ENCODE measurements around the gene EXOC6B. TPM values are rescaled to one million over a fixed set of nuclear protein-coding genes. Genes with fewer than 3 reads are reported as not detected.

Gene EXOC6B
- total and polyA plus RNA-seq, 10 of the 15 experiments (the other 5 are each of a cell fraction or from before 2014, with no cell fraction given) = 0.23 to 2.2 (median 1.2) TPM

GRCh38 chr2:72141032-72141645 lies 684.7 kb downstream of the EXOC6B start:
- H4K20me1 ChIP-seq (ENCODE audit: control insufficient read depth, insufficient read depth) = no peaks in the 10 kb centered on the region
- no peaks in the 10 kb centered on the region for H3K79me2 ChIP-seq (ENCODE audit: control insufficient read depth, insufficient read depth, low read length)
- DNase-seq (ENCODE audit: low read depth, low spot score) = no peak
- no peaks in the 10 kb centered on the region for H3K4me1 ChIP-seq (ENCODE audit: control insufficient read depth, insufficient read depth, low read length)
- H3K4me3 ChIP-seq = no peak overlapping the region
- no peak for FAIRE-seq
- ChIA-PET SMC1A (ENCODE audit: uncharacterized antibody, unreplicated experiment) (no interaction called here), CTCF (no interaction called here), RAD21 (ENCODE audit: unreplicated experiment) (interaction anchor here (1.5 kb wide), 1 partner anchor 9 kb away, joined by 5 read pairs; no protein-coding TSS in a partner anchor), POLR2A (no interaction called here)
- no peak overlapping the region for H3K9ac ChIP-seq (ENCODE audit: control insufficient read depth, insufficient read depth, low read length)
- H3K36me3 ChIP-seq (ENCODE audit: control insufficient read depth in 2 of 2, insufficient read depth in 2 of 2, low read length in 1 of 2) = no peaks in the 10 kb centered on the region
- intact Hi-C loops (cut with micrococcal nuclease; ENCODE audit: unreplicated experiment) = no loop called here
- WGBS (ENCODE audit: insufficient coverage, insufficient replicate concordance, low lambda C conversion rate, missing lambda C conversion rate) = 24% methylated on average over 4 of the region's 5 CpGs
- no TSS peak for BruUV-seq (replicated peaks)
- no peak overlapping the region for H3K27ac ChIP-seq (ENCODE audit: control insufficient read depth, insufficient read depth)
- no peak overlapping the region for H3K4me2 ChIP-seq (ENCODE audit: control insufficient read depth, insufficient read depth)
- in situ Hi-C loops (cut with MboI) = loop anchor here (25.0 kb wide), 1 partner anchor 854 kb away; no protein-coding TSS in a partner anchor
- no peak for ATAC-seq
- no peak overlapping the region for H2AFZ ChIP-seq (ENCODE audit: control insufficient read depth, low read depth, low read length)
- peaks cover 2 to 7% of the 10 kb centered on the region in 2 experiments; a peak in 3 of 4 replicates for H3K27me3 ChIP-seq (replicated peaks in 1 of 2; ENCODE audit: control insufficient read depth in 2 of 2, insufficient read depth in 2 of 2, low read length in 1 of 2)
- TF ChIP-seq, protein P1, sequence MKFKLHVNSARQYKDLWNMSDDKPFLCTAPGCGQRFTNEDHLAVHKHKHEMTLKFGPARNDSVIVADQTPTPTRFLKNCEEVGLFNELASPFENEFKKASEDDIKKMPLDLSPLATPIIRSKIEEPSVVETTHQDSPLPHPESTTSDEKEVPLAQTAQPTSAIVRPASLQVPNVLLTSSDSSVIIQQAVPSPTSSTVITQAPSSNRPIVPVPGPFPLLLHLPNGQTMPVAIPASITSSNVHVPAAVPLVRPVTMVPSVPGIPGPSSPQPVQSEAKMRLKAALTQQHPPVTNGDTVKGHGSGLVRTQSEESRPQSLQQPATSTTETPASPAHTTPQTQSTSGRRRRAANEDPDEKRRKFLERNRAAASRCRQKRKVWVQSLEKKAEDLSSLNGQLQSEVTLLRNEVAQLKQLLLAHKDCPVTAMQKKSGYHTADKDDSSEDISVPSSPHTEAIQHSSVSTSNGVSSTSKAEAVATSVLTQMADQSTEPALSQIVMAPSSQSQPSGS (IDR thresholded peaks at IDR 0.05; ENCODE audit: low read length) = no peak
- TF ChIP-seq USF2 (IDR thresholded peaks at IDR 0.05; ENCODE audit: borderline replicate concordance, low read depth, low read length) (no peak), NKRF (conservative IDR thresholded peaks at IDR 0.05) (no peak)
- no peaks in the 10 kb centered on the region; the same call in 2 of the 3 replicates for H3K9me3 ChIP-seq (replicated peaks; ENCODE audit: control insufficient read depth, insufficient read depth, low read length)

All from GM12878 (cell line).